Measurements from ENCODE around the gene C14orf180. TPM values are rescaled to one million over a fixed set of nuclear protein-coding genes. Genes with fewer than 3 reads are reported as not detected.

Gene C14orf180
- polyA plus RNA-seq, 3 donors: not detected

GRCh38 chr14:104609666-104610065, 30.1 kb downstream of the C14orf180 start:
- no peaks in the 10 kb centered on the region for H3K4me1 Mint-ChIP-seq
- Histone ChIP-seq H3K36me3 (replicated peaks in 1 of 2; ENCODE audit: control insufficient read depth in 1 of 2, insufficient read depth in 2 of 2, low read length in 2 of 2) (no peaks in the 10 kb centered on the region), H3K27me3 (ENCODE audit: control insufficient read depth in 2 of 2, insufficient read depth in 2 of 2, low read length in 2 of 2) (peaks cover 0 to 17% of the 10 kb centered on the region in 2 donors), H3K4me1 (ENCODE audit: control insufficient read depth in 1 of 2, insufficient read depth in 2 of 2, low read length in 2 of 2) (no peaks in the 10 kb centered on the region), H3K79me2 (ENCODE audit: insufficient read depth, low read length) (no peaks in the 10 kb centered on the region), H2AFZ (ENCODE audit: insufficient read depth, low read depth, low read length, poor library complexity, severe bottlenecking) (no peak overlapping the region), H3K27ac (ENCODE audit: low read depth in 1 of 2, low read length in 2 of 2) (no peak overlapping the region), H3K4me3 (replicated peaks in 1 of 3; ENCODE audit: low read depth in 2 of 3, low read length in 3 of 3) (no peak overlapping the region), H3K9me3 (replicated peaks in 1 of 2; ENCODE audit: control insufficient read depth in 1 of 2, insufficient read depth in 1 of 2, low read length in 2 of 2) (no peaks in the 10 kb centered on the region), H3K4me2 (replicated peaks; ENCODE audit: extremely low read depth, low read length, poor library complexity, severe bottlenecking) (no peak overlapping the region), H4K20me1 (ENCODE audit: insufficient read depth, low read length) (no peaks in the 10 kb centered on the region), H3K9ac (ENCODE audit: insufficient read depth, low read length, poor library complexity, severe bottlenecking) (no peak overlapping the region)
- no peaks in the 10 kb centered on the region for H3K36me3 Mint-ChIP-seq
- no peak overlapping the region for H3K4me3 Mint-ChIP-seq
- peaks cover 0 to 5% (median 1%) of the 10 kb centered on the region in 7 donors for H3K9me3 Mint-ChIP-seq
- DNase-seq: no peak
- 93% methylated on average over 5 of the region's 7 CpGs for WGBS (ENCODE audit: insufficient coverage)
- intact Hi-C loops (cut with micrococcal nuclease): no loop called here
- peaks cover 23 to 35% (median 34%) of the 10 kb centered on the region in 3 donors for H3K27me3 Mint-ChIP-seq (ENCODE audit: low read depth in 3 of 3)
- H3K27ac Mint-ChIP-seq: no peak overlapping the region
- TF ChIP-seq, protein P1, sequence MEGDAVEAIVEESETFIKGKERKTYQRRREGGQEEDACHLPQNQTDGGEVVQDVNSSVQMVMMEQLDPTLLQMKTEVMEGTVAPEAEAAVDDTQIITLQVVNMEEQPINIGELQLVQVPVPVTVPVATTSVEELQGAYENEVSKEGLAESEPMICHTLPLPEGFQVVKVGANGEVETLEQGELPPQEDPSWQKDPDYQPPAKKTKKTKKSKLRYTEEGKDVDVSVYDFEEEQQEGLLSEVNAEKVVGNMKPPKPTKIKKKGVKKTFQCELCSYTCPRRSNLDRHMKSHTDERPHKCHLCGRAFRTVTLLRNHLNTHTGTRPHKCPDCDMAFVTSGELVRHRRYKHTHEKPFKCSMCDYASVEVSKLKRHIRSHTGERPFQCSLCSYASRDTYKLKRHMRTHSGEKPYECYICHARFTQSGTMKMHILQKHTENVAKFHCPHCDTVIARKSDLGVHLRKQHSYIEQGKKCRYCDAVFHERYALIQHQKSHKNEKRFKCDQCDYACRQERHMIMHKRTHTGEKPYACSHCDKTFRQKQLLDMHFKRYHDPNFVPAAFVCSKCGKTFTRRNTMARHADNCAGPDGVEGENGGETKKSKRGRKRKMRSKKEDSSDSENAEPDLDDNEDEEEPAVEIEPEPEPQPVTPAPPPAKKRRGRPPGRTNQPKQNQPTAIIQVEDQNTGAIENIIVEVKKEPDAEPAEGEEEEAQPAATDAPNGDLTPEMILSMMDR (IDR thresholded peaks at IDR 0.05): no peak

- intact Hi-C loops (cut with micrococcal nuclease): no loop called here
- Histone ChIP-seq H3K79me2 (ENCODE audit: insufficient read depth, low read length) (no peaks in the 10 kb centered on the region), H2AFZ (ENCODE audit: insufficient read depth, low read depth, low read length, poor library complexity, severe bottlenecking) (no peak overlapping the region), H3K9ac (ENCODE audit: insufficient read depth, low read length, poor library complexity, severe bottlenecking) (no peak overlapping the region), H3K9me3 (replicated peaks in 1 of 2; ENCODE audit: control insufficient read depth in 1 of 2, insufficient read depth in 1 of 2, low read length in 2 of 2) (no peaks in the 10 kb centered on the region), H3K4me1 (ENCODE audit: control insufficient read depth in 1 of 2, insufficient read depth in 2 of 2, low read length in 2 of 2) (no peaks in the 10 kb centered on the region), H4K20me1 (ENCODE audit: insufficient read depth, low read length) (no peaks in the 10 kb centered on the region), H3K27ac (ENCODE audit: low read depth in 1 of 2, low read length in 2 of 2) (no peak overlapping the region), H3K27me3 (ENCODE audit: control insufficient read depth in 2 of 2, insufficient read depth in 2 of 2, low read length in 2 of 2) (peaks cover 0 to 6% of the 10 kb centered on the region in 2 donors), H3K36me3 (replicated peaks in 1 of 2; ENCODE audit: control insufficient read depth in 1 of 2, insufficient read depth in 2 of 2, low read length in 2 of 2) (no peaks in the 10 kb centered on the region), H3K4me3 (replicated peaks in 1 of 3; ENCODE audit: low read depth in 2 of 3, low read length in 3 of 3) (no peak overlapping the region), H3K4me2 (replicated peaks; ENCODE audit: extremely low read depth, low read length, poor library complexity, severe bottlenecking) (no peak overlapping the region)
- Mint-ChIP-seq H3K27ac (no peak overlapping the region), H3K9me3 (peaks cover 0 to 3% (median 1%) of the 10 kb centered on the region in 7 donors), H3K36me3 (no peaks in the 10 kb centered on the region), H3K4me3 (no peak overlapping the region), H3K27me3 (ENCODE audit: low read depth in 3 of 3) (peaks cover 12 to 27% (median 23%) of the 10 kb centered on the region in 3 donors), H3K4me1 (no peaks in the 10 kb centered on the region)
- DNase-seq: no peak
- TF ChIP-seq, protein P1 (IDR thresholded peaks at IDR 0.05): no peak
- WGBS (ENCODE audit: insufficient coverage): 85% methylated on average over 4 of the region's 4 CpGs
These were observed 31.3 kb downstream of the C14orf180 start for GRCh38 chr14:104610749-104611310.

Data from CD14-positive monocyte (primary cell).